Measurements from ENCODE around the gene ANXA11.

- TF ChIP-seq CTCF (IDR thresholded peaks at IDR 0.05; ENCODE audit: low read depth, low read length): no peak
- no peak for TF ChIP-seq POLR2A (IDR thresholded peaks at IDR 0.05; ENCODE audit: extremely low read depth, insufficient read length)
- TF ChIP-seq MAX (IDR thresholded peaks at IDR 0.05; ENCODE audit: low read depth, low read length): no peak
- TF ChIP-seq MYC (IDR thresholded peaks at IDR 0.05; ENCODE audit: low read depth, low read length): no peak
Measured at GRCh38 chr10:80182986-80183385, 22.4 kb downstream of the ANXA11 start.
